A204.1 (cell line): ENCODE results near the gene ACVR2B.
A peak's percentile ranks its signal among the peaks of the same experiment; 100 is the strongest.

Experiments
- FAIRE-seq: peaks from 2 replicates; lab custom pipeline; 2012; peaks lifted over from hg19 to GRCh38; lab: Jason Lieb, UNC

ACVR2B gene

DNA sequence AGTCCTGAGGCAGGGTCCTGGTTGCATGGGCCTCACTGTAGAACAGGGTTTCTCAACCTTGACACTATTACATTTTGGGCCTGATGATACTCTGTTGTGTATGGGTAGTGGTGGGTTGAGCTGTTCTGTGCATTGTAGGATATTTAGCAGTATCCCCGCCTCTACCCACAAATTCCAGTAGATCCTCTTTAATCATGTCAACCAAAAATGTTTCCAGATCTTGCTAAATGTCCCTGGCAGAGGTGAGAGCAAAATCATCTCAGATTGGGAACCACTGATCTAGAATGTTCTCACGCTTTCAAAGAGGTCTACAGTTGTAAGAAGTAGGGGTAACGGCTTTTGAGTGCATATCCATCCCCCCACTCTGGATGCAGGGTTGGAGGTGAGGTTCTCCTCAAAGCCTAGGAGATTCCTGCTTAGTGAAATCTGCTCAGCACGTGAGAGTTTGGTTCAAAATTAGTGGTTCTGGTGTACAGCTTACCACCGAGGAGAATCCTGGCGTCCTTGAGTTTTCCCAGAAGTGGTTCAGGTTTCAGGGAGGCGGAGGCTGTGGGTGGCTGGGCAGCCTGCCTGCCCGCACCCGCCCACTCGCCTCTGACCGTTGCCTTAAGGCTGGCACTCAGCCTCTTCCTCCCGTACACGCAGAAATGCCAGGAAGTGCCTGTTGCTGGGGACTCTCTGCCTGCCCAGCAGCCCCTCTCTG lies 5.3 kb downstream of the ACVR2B start:
- FAIRE-seq, result no peak

DNA sequence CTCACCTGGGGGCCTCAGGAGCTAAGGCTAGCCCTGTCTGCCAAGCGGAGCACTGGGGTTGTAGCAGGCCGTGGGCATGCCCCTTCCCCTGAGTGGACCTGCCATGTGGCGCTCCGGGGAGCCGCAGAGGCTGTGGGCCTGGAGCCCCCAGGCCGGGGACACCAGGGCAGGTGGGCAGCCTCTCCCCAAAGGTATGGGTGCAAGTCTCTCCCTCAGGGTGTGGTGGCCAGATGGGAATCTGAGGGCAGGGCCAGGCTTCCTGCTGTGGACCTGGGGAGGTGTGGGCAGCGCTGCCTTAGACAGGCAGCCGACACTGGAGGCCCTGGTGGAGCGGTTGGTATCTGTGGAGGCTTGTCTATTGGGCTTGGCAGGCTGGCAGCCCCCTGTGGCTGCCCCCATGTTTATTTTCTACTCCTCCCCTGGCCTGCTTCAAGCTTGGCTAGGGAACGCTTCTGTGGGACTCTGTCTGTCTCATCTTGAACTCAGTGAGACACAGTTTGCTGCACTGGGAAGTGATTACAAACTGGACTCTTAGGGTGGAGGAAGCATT lies 5.9 kb downstream of the ACVR2B start:
- no peak for FAIRE-seq

GRCh38 chr3:38460377-38461270 lies 6.9 kb downstream of the ACVR2B start:
- FAIRE-seq, result no peak

- FAIRE-seq, result no peak
These were observed 12.0 kb downstream of the ACVR2B start for GRCh38 chr3:38465588-38466154.

- no peak for FAIRE-seq
These were observed 15.1 kb downstream of the ACVR2B start for GRCh38 chr3:38468765-38469164.

DNA sequence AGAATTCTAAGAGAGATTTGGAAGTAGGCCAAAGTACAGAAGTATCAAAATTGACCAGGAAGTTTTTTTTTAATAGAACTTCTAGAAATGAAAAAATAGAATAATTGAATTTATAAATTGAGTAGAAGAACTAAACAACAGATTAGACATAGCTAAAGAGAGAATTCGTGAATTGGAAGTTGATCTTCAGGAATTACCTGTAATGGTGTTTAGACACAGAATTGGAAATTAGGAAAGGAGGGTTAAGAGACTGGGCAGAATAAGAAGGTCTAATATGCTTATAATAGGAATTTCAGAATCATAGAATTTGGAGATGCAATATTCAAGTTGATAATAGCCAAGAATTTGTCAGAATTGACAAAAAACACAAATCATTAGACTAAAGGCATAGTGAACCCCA lies 16.2 kb downstream of the ACVR2B start:
- FAIRE-seq, result no peak

DNA sequence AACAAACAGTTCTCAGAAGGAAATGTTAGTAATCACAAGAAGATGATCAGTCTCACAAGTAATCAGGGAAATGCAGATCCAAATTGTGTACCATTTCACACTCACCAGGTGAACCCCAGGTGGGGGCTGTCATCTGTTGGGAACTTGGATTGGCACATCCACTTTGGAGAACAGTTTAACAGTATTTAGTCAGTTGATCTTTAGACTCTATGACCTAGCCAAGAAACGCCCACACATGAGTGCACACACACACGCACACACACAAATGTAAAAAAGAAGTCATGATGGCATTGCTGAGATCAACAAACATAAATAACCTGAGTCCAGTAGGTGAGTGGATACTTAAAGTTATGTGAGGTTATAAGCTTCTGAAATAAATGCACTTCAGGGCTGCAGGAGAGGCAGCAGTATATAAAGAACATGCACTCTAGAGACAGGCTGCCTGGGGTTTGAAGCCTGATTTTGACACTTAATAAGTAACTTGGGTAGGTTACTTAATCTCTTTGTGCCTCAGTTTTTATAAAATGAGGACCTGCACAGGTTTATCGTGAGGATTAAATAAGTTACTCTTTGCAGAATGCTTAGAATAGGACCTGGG lies 17.7 kb downstream of the ACVR2B start:
- FAIRE-seq, result no peak

GRCh38 chr3:38472342-38472741 lies 18.7 kb downstream of the ACVR2B start:
- no peak for FAIRE-seq

GRCh38 chr3:38473229-38473628 lies 19.5 kb downstream of the ACVR2B start:
- no peak for FAIRE-seq

DNA sequence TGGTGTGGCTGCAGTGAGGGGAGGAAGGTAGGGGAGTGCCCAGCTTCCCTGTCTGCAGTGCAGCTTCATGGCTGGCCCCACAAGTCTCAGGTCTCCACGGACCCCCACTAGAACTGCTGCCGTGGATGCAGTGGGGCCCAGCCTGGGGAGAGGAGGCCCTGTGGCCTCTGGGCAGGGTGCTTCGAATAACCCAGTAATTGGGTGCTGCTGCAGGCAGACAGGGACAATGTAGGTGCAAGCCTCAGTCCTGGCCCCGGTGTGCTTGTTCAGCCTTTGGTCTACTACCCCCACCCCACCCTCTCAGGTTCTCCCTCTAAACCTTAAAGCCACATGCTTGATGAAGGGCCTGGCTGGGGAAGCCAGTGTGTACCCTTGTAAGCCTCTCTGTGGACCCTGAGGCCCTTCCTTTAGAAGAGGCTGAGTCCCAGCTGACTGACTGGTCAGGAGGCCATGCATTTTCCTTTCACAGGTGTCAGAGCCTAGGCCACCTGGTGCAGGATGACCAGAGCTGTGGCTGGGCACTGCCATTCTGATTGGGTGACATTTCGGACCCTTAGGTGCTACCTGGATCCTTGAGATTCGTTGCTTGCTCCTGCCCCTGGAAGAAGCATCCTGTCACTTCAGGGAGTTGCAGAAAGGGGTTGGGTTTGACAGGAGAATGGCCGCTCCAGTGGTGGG lies 21.4 kb downstream of the ACVR2B start:
- FAIRE-seq, result no peak

GRCh38 chr3:38475716-38476115 lies 22.0 kb downstream of the ACVR2B start:
- FAIRE-seq, result no peak

DNA sequence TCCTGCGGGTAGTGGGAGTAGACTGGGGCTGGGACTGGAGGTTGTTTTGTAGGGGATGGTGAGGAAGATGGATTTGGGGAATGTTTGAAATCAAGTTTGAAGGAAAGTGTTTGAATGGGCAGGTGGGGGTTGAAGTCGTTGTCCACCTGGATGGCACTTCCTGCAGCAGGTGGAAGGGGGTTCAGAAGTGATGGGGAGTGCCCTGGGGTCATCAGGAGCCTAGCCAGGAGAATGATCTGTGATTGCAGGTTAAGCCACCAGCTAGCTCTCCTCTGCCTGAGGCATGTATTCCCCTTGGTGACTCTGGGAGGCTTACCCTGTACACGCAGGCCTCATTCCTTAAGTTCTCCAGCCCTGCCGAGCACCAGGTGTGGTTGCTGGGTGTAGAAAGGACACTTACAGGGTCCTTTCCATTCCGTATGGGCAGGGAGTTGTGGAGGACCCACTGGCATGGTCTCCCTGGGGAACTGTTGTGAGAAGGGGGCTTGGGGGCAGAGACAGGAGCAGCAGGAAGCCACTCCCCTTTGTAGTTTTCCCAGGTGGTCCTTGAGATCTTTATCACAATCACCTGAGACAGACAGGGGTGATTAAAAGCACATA lies 22.6 kb downstream of the ACVR2B start:
- no peak for FAIRE-seq

DNA sequence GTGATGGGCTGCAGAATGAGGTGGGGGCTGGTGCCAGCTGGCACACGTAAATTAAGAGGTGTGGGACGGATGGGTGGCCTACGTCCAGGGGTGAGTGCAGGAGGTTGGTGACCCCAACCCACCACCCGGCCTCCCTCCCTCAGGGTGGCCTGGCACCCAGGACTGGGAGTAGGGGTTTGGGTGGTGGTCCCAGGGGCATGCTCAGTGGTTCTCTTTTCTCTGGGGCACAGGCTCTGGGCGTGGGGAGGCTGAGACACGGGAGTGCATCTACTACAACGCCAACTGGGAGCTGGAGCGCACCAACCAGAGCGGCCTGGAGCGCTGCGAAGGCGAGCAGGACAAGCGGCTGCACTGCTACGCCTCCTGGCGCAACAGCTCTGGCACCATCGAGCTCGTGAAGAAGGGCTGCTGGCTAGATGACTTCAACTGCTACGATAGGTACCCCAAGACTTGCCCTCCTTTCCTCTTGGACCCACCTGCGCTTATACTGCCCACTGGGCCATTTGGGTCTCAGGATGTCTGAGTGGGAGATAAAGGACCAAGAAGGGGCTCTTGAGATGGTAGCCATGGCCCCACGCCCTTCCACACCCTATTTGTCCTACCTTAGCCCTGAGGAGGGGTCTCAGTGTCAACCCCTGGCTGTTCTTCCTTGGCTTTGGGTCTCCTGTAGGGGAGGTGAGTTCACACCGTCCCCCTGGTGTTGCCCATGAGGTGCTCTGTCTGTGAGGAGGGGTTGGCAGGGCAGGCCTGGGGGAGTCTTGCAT lies 23.5 kb downstream of the ACVR2B start:
- no peak for FAIRE-seq

- no peak for FAIRE-seq
These were observed 24.3 kb downstream of the ACVR2B start for GRCh38 chr3:38477839-38478450.

- no peak for FAIRE-seq
These were observed 25.2 kb downstream of the ACVR2B start for GRCh38 chr3:38478901-38479300.

GRCh38 chr3:38479431-38480092 lies 25.9 kb downstream of the ACVR2B start:
- FAIRE-seq, result peak; percentile 88

DNA sequence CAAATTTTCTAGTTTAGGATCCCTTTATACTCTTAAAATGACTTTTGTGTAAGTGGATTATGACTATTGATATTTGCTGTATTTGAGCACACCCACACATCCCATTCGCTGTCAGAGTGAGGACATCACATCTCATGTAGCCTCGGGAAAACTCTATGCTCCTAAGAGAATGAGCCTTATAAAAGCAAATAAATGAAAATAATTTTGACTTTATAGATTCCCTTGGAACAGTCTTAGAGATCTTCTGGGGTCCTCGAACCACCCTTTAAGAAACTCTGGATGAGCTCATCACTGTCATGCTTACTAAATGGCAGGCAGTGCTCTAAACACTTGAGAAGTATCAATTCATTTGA lies 26.4 kb downstream of the ACVR2B start:
- FAIRE-seq, result no peak

- no peak for FAIRE-seq
These were observed 27.2 kb downstream of the ACVR2B start for GRCh38 chr3:38480930-38481329.

GRCh38 chr3:38482951-38483350 lies 29.3 kb downstream of the ACVR2B start:
- FAIRE-seq, result no peak

DNA sequence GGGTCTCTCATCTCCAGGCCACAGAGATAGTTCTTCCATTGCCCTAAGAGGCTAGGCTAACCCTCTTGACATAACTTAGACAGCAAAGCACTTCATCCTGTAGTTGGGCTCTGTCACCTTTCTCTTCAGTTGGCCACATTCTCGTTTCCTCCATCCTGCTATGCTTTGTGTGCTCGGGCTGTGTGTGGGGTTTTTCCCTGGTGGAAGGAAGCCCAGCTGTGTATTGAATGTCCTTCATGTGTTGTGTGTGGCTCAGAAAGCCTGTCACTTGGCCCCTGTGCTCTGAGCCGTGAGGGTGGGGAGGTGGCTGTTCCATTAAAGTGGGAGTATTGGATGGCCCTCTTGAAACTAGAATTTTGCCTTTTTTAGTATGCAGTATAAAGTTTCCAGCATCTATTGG lies 33.6 kb downstream of the ACVR2B start:
- no peak for FAIRE-seq
